ENCODE data around the gene JMJD8. TPM values are rescaled to one million over a fixed set of nuclear protein-coding genes. Genes with fewer than 3 reads are reported as not detected.

Gene JMJD8
- total and polyA plus RNA-seq, 9 of the 15 experiments (the other 6 are each of a cell fraction or from before 2014, with no cell fraction given): 1.2 to 50.6 (median 29.3) TPM

DNA sequence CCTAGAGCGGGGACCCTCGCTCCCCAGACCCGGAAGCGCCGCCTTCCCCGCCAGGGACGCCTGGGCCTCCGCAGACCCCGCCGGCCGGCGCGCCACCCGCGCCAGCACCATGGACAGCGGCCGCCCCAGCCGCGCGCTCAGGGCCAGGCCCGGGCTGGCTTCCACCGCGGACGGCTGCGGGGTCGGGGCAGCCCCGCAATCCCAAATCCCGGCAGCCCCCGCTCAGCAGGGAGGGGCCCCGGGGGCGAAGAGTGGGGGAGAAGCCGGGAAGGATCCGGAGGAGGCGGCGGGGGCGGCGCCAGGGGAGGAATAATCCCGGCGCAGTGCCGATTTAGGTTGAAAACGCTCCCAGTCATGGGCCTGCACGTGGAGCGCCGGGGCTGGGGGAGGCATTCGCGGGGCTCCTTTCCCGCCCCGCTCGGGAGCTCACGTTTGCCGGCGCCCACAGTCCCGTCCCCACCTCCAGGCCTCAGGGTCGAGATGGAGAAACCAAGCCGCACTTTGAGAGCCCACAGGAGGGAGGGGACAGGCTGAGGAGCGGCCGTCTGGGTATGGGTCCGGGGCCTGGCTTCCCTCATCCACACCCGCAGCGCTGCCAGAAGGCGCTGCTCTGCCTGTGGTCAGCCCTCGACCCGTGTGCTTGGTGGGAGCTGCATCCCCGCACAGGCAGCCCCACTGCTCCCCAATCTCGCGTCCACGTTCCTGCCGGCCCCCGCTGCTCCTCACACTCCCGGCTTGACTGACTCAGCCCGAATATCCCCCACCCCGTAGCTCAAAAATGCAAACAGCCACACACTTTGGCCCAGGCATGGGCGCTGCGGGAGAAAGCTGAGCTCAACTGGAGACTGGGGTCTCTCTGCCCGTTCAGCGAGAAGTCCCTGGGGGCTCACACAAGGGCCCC, 16.8 kb upstream of the JMJD8 start (continued):
- no peak for TF ChIP-seq SMAD3 (CRISPR knock-in tag; conservative IDR thresholded peaks at IDR 0.05)
- TF ChIP-seq ZBTB1 (CRISPR knock-in tag; IDR thresholded peaks at IDR 0.05; ENCODE audit: borderline replicate concordance, low read depth): no peak; the same call in 1 of the 2 replicates
- no peak for TF ChIP-seq CREBBP (IDR thresholded peaks at IDR 0.05; ENCODE audit: low read depth, low read length)
- peak; percentile 23; the same call in 1 of the 2 replicates for TF ChIP-seq CXXC5 (CRISPR knock-in tag; IDR thresholded peaks at IDR 0.05)
- no peak for TF ChIP-seq MXI1 (IDR thresholded peaks at IDR 0.05; ENCODE audit: low read depth, low read length)
- no peak for TF ChIP-seq NEUROD1 (IDR thresholded peaks at IDR 0.05; ENCODE audit: borderline replicate concordance, low read depth, low read length, partially characterized antibody)
- no peak for TF ChIP-seq ZNF444 (CRISPR knock-in tag; IDR thresholded peaks at IDR 0.05)
- TF ChIP-seq PCBP1 (IDR thresholded peaks at IDR 0.05; ENCODE audit: low read depth, low read length, poor library complexity, severe bottlenecking): no peak
- no peak for TF ChIP-seq RBM25 (IDR thresholded peaks at IDR 0.05; ENCODE audit: low read depth, low read length, severe bottlenecking)
- TF ChIP-seq ZBTB5 (IDR thresholded peaks at IDR 0.05): no peak
- TF ChIP-seq STAT5B (CRISPR knock-in tag; IDR thresholded peaks at IDR 0.05): no peak
- no peak for TF ChIP-seq SREBF1 (IDR thresholded peaks at IDR 0.05; ENCODE audit: borderline replicate concordance, low read depth, low read length)
- TF ChIP-seq ARID4B (CRISPR knock-in tag; IDR thresholded peaks at IDR 0.05): peak; percentile 92
- no peak for TF ChIP-seq KLF10 (CRISPR knock-in tag; IDR thresholded peaks at IDR 0.05)
- TF ChIP-seq, protein P1, sequence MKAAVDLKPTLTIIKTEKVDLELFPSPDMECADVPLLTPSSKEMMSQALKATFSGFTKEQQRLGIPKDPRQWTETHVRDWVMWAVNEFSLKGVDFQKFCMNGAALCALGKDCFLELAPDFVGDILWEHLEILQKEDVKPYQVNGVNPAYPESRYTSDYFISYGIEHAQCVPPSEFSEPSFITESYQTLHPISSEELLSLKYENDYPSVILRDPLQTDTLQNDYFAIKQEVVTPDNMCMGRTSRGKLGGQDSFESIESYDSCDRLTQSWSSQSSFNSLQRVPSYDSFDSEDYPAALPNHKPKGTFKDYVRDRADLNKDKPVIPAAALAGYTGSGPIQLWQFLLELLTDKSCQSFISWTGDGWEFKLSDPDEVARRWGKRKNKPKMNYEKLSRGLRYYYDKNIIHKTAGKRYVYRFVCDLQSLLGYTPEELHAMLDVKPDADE (conservative IDR thresholded peaks at IDR 0.05; ENCODE audit: control insufficient read depth, low read depth, low read length): peak; percentile 58; the same call in 1 of the 2 replicates
- no peak for TF ChIP-seq ETV5 (CRISPR knock-in tag; IDR thresholded peaks at IDR 0.05; ENCODE audit: low read depth)
- TF ChIP-seq EHMT2 (IDR thresholded peaks at IDR 0.05): peak; percentile 82
- no peak for TF ChIP-seq CBFB (CRISPR knock-in tag; IDR thresholded peaks at IDR 0.05)
- TF ChIP-seq PRMT5 (CRISPR knock-in tag; IDR thresholded peaks at IDR 0.05): peak; percentile 84; the same call in 1 of the 2 replicates
- TF ChIP-seq SIN3A (IDR thresholded peaks at IDR 0.05; ENCODE audit: borderline replicate concordance in 2 of 2, control insufficient read depth in 1 of 2, low read depth in 2 of 2, low read length in 2 of 2): peak; percentile 69 to 95; a peak in 3 of 4 replicates

Data from K562 (cell line).